H1 (cell line): ENCODE results near the gene SATB2. TPM values are rescaled to one million over a fixed set of nuclear protein-coding genes. Genes with fewer than 3 reads are reported as not detected.

ENCODE experiments used
- CTCF ChIP-seq, 3 experiments: IDR thresholded peaks; 1 replicate in 2 of 3; 2 replicates in 1 of 3; pipeline versions ENCODE4 v1.5.1 to v1.6.1; 2011; ENCODE audit warnings: low read length in 3 of 3, mild to moderate bottlenecking in 3 of 3, inconsistent platforms in 2 of 3, low read depth in 1 of 3, moderate library complexity in 1 of 3; ENCODE audit not compliant: insufficient read depth in 1 of 3; ENCODE audit errors: control extremely low read depth in 1 of 3
- JUN ChIP-seq: IDR thresholded peaks from 2 replicates; pipeline ENCODE4 v1.6.1; 2011; ENCODE audit warnings: low read depth, mild to moderate bottlenecking, improper control_type of control experiment, low read length
- TAF7 ChIP-seq: optimal IDR thresholded peaks from 2 replicates; pipeline ENCODE3; 2011; ENCODE audit warnings: low read depth, mild to moderate bottlenecking, inconsistent platforms, low read length, moderate library complexity, borderline replicate concordance
- TBP ChIP-seq: IDR thresholded peaks from 2 replicates; pipeline ENCODE4 v1.6.1; 2011; ENCODE audit warnings: low read depth, low read length, improper control_type of control experiment
- polyA plus RNA-seq, 7 experiments: library from polyadenylated mRNA; depleted of rRNA in 3 of 7; stranded (reverse) in 5 of 7; unstranded in 2 of 7; fragments of >200 nt in 5 of 7; fragments of 200-250 nt in 2 of 7; gene quantifications; 1 replicate in 5 of 7; 2 replicates in 1 of 7; 4 replicates in 1 of 7; pipeline versions ENCODE4 v1.2.1 to v1.2.3, GENCODE V29; 2011 to 2013; ENCODE audit warnings: missing spikeins in 2 of 7, mixed read lengths in 2 of 7
- total RNA-seq: library from RNA; stranded (reverse); fragmentation: NEBNext Ultra II Directional; extraction: Animal tissue kit (Norgen Biotek cat#: 25700); gene quantifications from 2 replicates; pipeline ENCODE4 v1.2.1, GENCODE V29; 2021

Gene SATB2
- total and polyA plus RNA-seq, 2 of the 8 experiments (the other 6 are each of a cell fraction or from before 2014, with no cell fraction given) = 1.3 to 5.7 TPM

- TF ChIP-seq CTCF (IDR thresholded peaks at IDR 0.05; ENCODE audit: control extremely low read depth in 1 of 3, insufficient read depth in 1 of 3, low read depth in 1 of 3, low read length in 3 of 3) (no peak), TBP (no peak), TAF7 (no peak), JUN (no peak)
Observed at GRCh38 chr2:199282309-199282708, 175.4 kb downstream of the SATB2 start (continued).
